ENCODE results near the gene SLIT3.

The SLIT3 gene

GRCh38 chr5:168877132-168877892 is 423.6 kb downstream of the SLIT3 start:
- DNase-seq = no peak

GRCh38 chr5:168876419-168876818 is 424.5 kb downstream of the SLIT3 start:
- no peak for DNase-seq

GRCh38 chr5:168875832-168876231 is 425.1 kb downstream of the SLIT3 start:
- no peak for DNase-seq

GRCh38 chr5:168874713-168875380 is 426.1 kb downstream of the SLIT3 start:
- no peak for DNase-seq

- DNase-seq = no peak
Observed at GRCh38 chr5:168872246-168872645, 428.7 kb downstream of the SLIT3 start.

GRCh38 chr5:168870910-168871309 is 430.0 kb downstream of the SLIT3 start:
- DNase-seq = no peak

GRCh38 chr5:168869615-168870227 is 431.2 kb downstream of the SLIT3 start:
- no peak for DNase-seq

- no peak for DNase-seq
Observed at GRCh38 chr5:168867241-168867640, 433.7 kb downstream of the SLIT3 start.

GRCh38 chr5:168865968-168866367 is 435.0 kb downstream of the SLIT3 start:
- no peak for DNase-seq

- DNase-seq = no peak
Observed at GRCh38 chr5:168863021-168863420, 437.9 kb downstream of the SLIT3 start.

GRCh38 chr5:168860503-168860902 is 440.4 kb downstream of the SLIT3 start:
- no peak for DNase-seq

GRCh38 chr5:168860081-168860480 is 440.9 kb downstream of the SLIT3 start:
- DNase-seq = no peak

GRCh38 chr5:168859471-168859870 is 441.5 kb downstream of the SLIT3 start:
- DNase-seq = no peak

GRCh38 chr5:168858994-168859393 is 441.9 kb downstream of the SLIT3 start:
- no peak for DNase-seq

- no peak for DNase-seq
Observed at GRCh38 chr5:168858371-168858770, 442.6 kb downstream of the SLIT3 start.

- DNase-seq = no peak
Observed at GRCh38 chr5:168853972-168854371, 447.0 kb downstream of the SLIT3 start.

GRCh38 chr5:168852329-168852728 is 448.6 kb downstream of the SLIT3 start:
- DNase-seq = no peak

GRCh38 chr5:168851902-168852321 is 449.0 kb downstream of the SLIT3 start:
- no peak for DNase-seq

GRCh38 chr5:168850683-168851082 is 450.3 kb downstream of the SLIT3 start:
- DNase-seq = no peak

GRCh38 chr5:168848569-168848968 is 452.4 kb downstream of the SLIT3 start:
- DNase-seq = no peak

- DNase-seq = no peak
Observed at GRCh38 chr5:168847511-168848073, 453.3 kb downstream of the SLIT3 start.

- DNase-seq = no peak
Observed at GRCh38 chr5:168844922-168845296, 456.0 kb downstream of the SLIT3 start.

- no peak for DNase-seq
Observed at GRCh38 chr5:168844016-168844921, 456.7 kb downstream of the SLIT3 start.

All from NCI-H1048 (cell line).